B cell (primary cell): ENCODE results near the gene CYB561D1. TPM values are rescaled to one million over a fixed set of nuclear protein-coding genes. Genes with fewer than 3 reads are reported as not detected.

ENCODE experiments used
- ATAC-seq: fragments of 200-7000 bp; cut with Tn5 transposase; one replicate; pipeline ENCODE4 v1.10.0; 2021; ENCODE audit warnings: low read depth, mild to moderate bottlenecking, moderate number of reproducible peaks, moderate library complexity
- CTCF ChIA-PET: fragments of 350-600 bp; sonication (Branson Sonifier 250); formaldehyde crosslinking; loops from one replicate; lab custom pipeline; 2021; ENCODE audit warnings: antibody characterized with exemption, inconsistent platforms; lab: Charles Lee
- POLR2A ChIA-PET: fragments of 350-600 bp; sonication (Branson Sonifier 250); formaldehyde crosslinking; loops from one replicate; lab custom pipeline; 2021; ENCODE audit warnings: antibody characterized with exemption; lab: Charles Lee
- DNase-seq: peaks from one replicate; pipeline ENCODE4 v3.0.0; 2013
- H2AFZ ChIP-seq: 2 replicates; pipeline ENCODE4 v1.6.1; 2012; ENCODE audit warnings: mild to moderate bottlenecking, low read depth, low read length; ENCODE audit not compliant: insufficient read depth, poor library complexity, severe bottlenecking
- H3K27ac ChIP-seq, 2 donors: 1 replicate in 1 of 2; 2 replicates in 1 of 2; pipeline ENCODE4 v1.5.1; 2012 to 2013; ENCODE audit warnings: low read length in 2 of 2, mild to moderate bottlenecking in 2 of 2, moderate library complexity in 1 of 2
- H3K27me3 ChIP-seq, 4 experiments: fragments of 200-600 bp in 1 of 4; sonication (generic) in 1 of 4; replicated peaks in 1 of 4; 1 replicate in 2 of 4; 2 replicates in 2 of 4; pipeline versions ENCODE4 v1.6.1 to v1.7.0; 2013 to 2016; ENCODE audit warnings: low read length in 3 of 4, mild to moderate bottlenecking in 2 of 4, mixed read lengths in 1 of 4, moderate library complexity in 1 of 4; ENCODE audit not compliant: insufficient read depth in 4 of 4, control insufficient read depth in 3 of 4; ENCODE audit errors: control extremely low read depth in 1 of 4
- H3K36me3 ChIP-seq, 2 experiments: replicated peaks in 1 of 2; 1 replicate in 1 of 2; 2 replicates in 1 of 2; pipeline versions ENCODE4 v1.6.1 to v1.7.1; 2013; ENCODE audit warnings: low read length in 1 of 2; ENCODE audit not compliant: insufficient read depth in 2 of 2, control insufficient read depth in 1 of 2; ENCODE audit errors: control extremely low read depth in 1 of 2, extremely low read depth in 1 of 2
- H3K4me1 ChIP-seq, 2 donors: fragments of 200-600 bp in 1 of 2; sonication (generic) in 1 of 2; 1 replicate in 1 of 2; 2 replicates in 1 of 2; pipeline versions ENCODE4 v1.5.1 to v1.6.1; 2013 to 2017; ENCODE audit warnings: low read length in 2 of 2; ENCODE audit not compliant: control insufficient read depth in 2 of 2, insufficient read depth in 2 of 2
- H3K4me2 ChIP-seq: replicated peaks from 2 replicates; pipeline ENCODE3; 2012; ENCODE audit warnings: mild to moderate bottlenecking, low read depth, low read length; ENCODE audit not compliant: poor library complexity, severe bottlenecking
- H3K4me3 ChIP-seq, 5 experiments: fragments of 200-600 bp in 1 of 5; sonication (generic) in 1 of 5; 1 replicate in 3 of 5; 2 replicates in 2 of 5; pipeline versions ENCODE4 v1.5.1 to v1.7.0; 2011 to 2016; ENCODE audit warnings: low read length in 4 of 5, mild to moderate bottlenecking in 4 of 5, low read depth in 2 of 5, control low read depth in 1 of 5, moderate library complexity in 1 of 5; ENCODE audit not compliant: insufficient read depth in 1 of 5; ENCODE audit errors: control extremely low read depth in 1 of 5, extremely low read depth in 1 of 5
- H3K79me2 ChIP-seq: fragments of 200-600 bp; sonication (generic); one replicate; pipeline ENCODE4 v1.6.0; 2016; ENCODE audit warnings: low read length; ENCODE audit not compliant: control insufficient read depth, insufficient read depth
- H3K9ac ChIP-seq: fragments of 200-600 bp; sonication (generic); 2 replicates; pipeline ENCODE4 v1.6.1; 2017; ENCODE audit warnings: mild to moderate bottlenecking, low read length, moderate library complexity
- H3K9me3 ChIP-seq, 3 donors: one replicate each; pipeline versions ENCODE4 v1.6.1 to v1.7.1; 2013; ENCODE audit warnings: low read length in 2 of 3; ENCODE audit not compliant: control insufficient read depth in 2 of 3, insufficient read depth in 1 of 3; ENCODE audit errors: control extremely low read depth in 1 of 3
- H4K20me1 ChIP-seq: 2 replicates; pipeline ENCODE4 v1.6.0; 2012; ENCODE audit warnings: mild to moderate bottlenecking, low read length; ENCODE audit not compliant: insufficient read depth, control insufficient read depth, poor library complexity, severe bottlenecking
- H3K27ac Mint-ChIP-seq: one replicate; pipeline ENCODE4 v1.8.0; 2021; ENCODE audit warnings: mixed read lengths
- H3K27me3 Mint-ChIP-seq: one replicate; pipeline ENCODE4 v1.8.0; 2021; ENCODE audit warnings: mixed read lengths
- H3K4me1 Mint-ChIP-seq: one replicate; pipeline ENCODE4 v1.8.0; 2021; ENCODE audit warnings: mixed read lengths
- H3K4me3 Mint-ChIP-seq: one replicate; pipeline ENCODE4 v1.8.0; 2021; ENCODE audit warnings: mixed read lengths
- H3K9me3 Mint-ChIP-seq: one replicate; pipeline ENCODE4 v1.8.0; 2022; ENCODE audit warnings: mixed read lengths; ENCODE audit not compliant: insufficient read depth
- EZH2 ChIP-seq: IDR thresholded peaks from 2 replicates; pipeline ENCODE4 v1.6.1; 2012; ENCODE audit warnings: borderline replicate concordance, low read depth, mild to moderate bottlenecking, moderate library complexity, low read length; ENCODE audit not compliant: insufficient read depth, poor library complexity, severe bottlenecking
- WGBS: methylation state at CpG from one replicate; pipeline ENCODE4 v1.1.5; 2013; ENCODE audit warnings: missing lambda C conversion rate; ENCODE audit not compliant: insufficient coverage; 5-methylcytosine and 5-hydroxymethylcytosine counted together
- intact Hi-C: fragments of 100-400 bp; cut with micrococcal nuclease; formaldehyde crosslinking; loops from one replicate; pipeline ENCODE4 v1.10.0; 2022
- polyA plus RNA-seq: library from polyadenylated mRNA; depleted of rRNA; stranded (reverse); fragments of >200 nt; gene quantifications from 2 replicates; pipeline ENCODE4 v1.2.3, GENCODE V29; 2012
- total RNA-seq, 2 donors: library from RNA; stranded (reverse); fragments of 120-200 nt in 1 of 2; gene quantifications; 1 replicate in 1 of 2; 2 replicates in 1 of 2; pipeline versions ENCODE4 v1.2.3 to v1.2.4, GENCODE V29; 2013 to 2022
- TF ChIP-seq, protein P1 (sequence below): fragments of 200-600 bp; IDR thresholded peaks from one replicate; pipeline ENCODE4 v1.8.0; 2022; ENCODE audit warnings: antibody characterized with exemption, mild to moderate bottlenecking

The CYB561D1 gene
- total and polyA plus RNA-seq, 2 donors (not counting 1 experiment from before 2014, with no cell fraction given) = 16.1 to 28.0 TPM

DNA sequence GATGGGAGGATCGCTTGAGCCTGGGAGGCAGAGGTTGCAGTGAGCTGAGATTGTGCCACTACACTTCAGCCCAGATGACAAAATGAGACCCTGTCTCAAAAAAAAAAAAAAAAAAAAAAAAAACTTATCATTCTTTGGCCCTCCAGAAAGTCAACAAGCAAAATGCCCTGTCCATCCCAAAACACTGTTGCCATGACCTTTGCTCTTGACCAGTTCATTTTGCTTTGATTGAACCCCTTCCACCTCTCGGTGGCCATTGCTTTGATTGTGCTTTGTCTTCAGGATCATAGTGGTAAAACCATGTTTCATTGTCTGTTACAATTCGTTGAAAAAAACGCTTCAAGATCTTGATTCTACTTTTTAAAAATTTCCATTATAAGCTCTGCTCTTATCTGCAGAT is 36.1 kb upstream of the CYB561D1 start:
- CTCF ChIA-PET = no interaction called here
- H3K4me1 Mint-ChIP-seq = no peaks in the 10 kb centered on the region
- no peaks in the 10 kb centered on the region for H3K79me2 ChIP-seq
- no peak overlapping the region for H3K27ac Mint-ChIP-seq
- no peaks in the 10 kb centered on the region for H4K20me1 ChIP-seq
- no peak overlapping the region for H3K4me3 Mint-ChIP-seq
- no peak overlapping the region for H3K4me3 ChIP-seq
- no peak for TF ChIP-seq EZH2
- TF ChIP-seq, protein P1, sequence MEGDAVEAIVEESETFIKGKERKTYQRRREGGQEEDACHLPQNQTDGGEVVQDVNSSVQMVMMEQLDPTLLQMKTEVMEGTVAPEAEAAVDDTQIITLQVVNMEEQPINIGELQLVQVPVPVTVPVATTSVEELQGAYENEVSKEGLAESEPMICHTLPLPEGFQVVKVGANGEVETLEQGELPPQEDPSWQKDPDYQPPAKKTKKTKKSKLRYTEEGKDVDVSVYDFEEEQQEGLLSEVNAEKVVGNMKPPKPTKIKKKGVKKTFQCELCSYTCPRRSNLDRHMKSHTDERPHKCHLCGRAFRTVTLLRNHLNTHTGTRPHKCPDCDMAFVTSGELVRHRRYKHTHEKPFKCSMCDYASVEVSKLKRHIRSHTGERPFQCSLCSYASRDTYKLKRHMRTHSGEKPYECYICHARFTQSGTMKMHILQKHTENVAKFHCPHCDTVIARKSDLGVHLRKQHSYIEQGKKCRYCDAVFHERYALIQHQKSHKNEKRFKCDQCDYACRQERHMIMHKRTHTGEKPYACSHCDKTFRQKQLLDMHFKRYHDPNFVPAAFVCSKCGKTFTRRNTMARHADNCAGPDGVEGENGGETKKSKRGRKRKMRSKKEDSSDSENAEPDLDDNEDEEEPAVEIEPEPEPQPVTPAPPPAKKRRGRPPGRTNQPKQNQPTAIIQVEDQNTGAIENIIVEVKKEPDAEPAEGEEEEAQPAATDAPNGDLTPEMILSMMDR = no peak
- H3K36me3 ChIP-seq = no peaks in the 10 kb centered on the region
- peaks cover 0 to 7% (median 6%) of the 10 kb centered on the region in 4 experiments for H3K27me3 ChIP-seq
- peaks cover 3 to 15% (median 6%) of the 10 kb centered on the region in 3 donors for H3K9me3 ChIP-seq
- H2AFZ ChIP-seq = no peak overlapping the region
- no peak overlapping the region for H3K27ac ChIP-seq
- DNase-seq (no peak), ATAC-seq (no peak)
- H3K9ac ChIP-seq = no peak overlapping the region
- peaks cover 9% of the 10 kb centered on the region for H3K9me3 Mint-ChIP-seq
- no peaks in the 10 kb centered on the region for H3K4me1 ChIP-seq
- peaks cover 49% of the 10 kb centered on the region for H3K27me3 Mint-ChIP-seq
- intact Hi-C loops = no loop called here
- H3K4me2 ChIP-seq = no peak overlapping the region
- no CpG with 5 or more reads among the region's 4 CpGs for WGBS
- POLR2A ChIA-PET = no interaction called here

- peaks cover 0 to 65% (median 51%) of the 10 kb centered on the region in 4 experiments for H3K27me3 ChIP-seq
- Mint-ChIP-seq H3K4me1 (peaks cover 8% of the 10 kb centered on the region), H3K9me3 (no peaks in the 10 kb centered on the region), H3K27ac (no peak overlapping the region), H3K27me3 (peaks cover 69% of the 10 kb centered on the region), H3K4me3 (peak overlapping the region; percentile 83)
- H3K4me2 ChIP-seq = peak overlapping the region; percentile 94
- no peak for ATAC-seq
- no peak for TF ChIP-seq EZH2
- TF ChIP-seq, protein P1 = no peak
- CTCF ChIA-PET = no interaction called here
- intact Hi-C loops = no loop called here
- H4K20me1 ChIP-seq = no peaks in the 10 kb centered on the region
- POLR2A ChIA-PET = no interaction called here
- no peak overlapping the region for H3K27ac ChIP-seq
- 16% methylated on average over 24 of the region's 24 CpGs for WGBS
- no peaks in the 10 kb centered on the region for H3K79me2 ChIP-seq
- H3K4me1 ChIP-seq = peaks cover 13% of the 10 kb centered on the region in 2 donors
- H2AFZ ChIP-seq = peak overlapping the region; percentile 75
- DNase-seq = no peak
- no peaks in the 10 kb centered on the region for H3K36me3 ChIP-seq
- peak overlapping the region in 4 of 5 experiments; percentile 23 to 60 (median 45) for H3K4me3 ChIP-seq
- peak overlapping the region; percentile 64 for H3K9ac ChIP-seq
- H3K9me3 ChIP-seq = peaks cover 0 to 8% (median 1%) of the 10 kb centered on the region in 3 donors
Observed at GRCh38 chr1:109466125-109466451, 27.8 kb upstream of the CYB561D1 start.
